Heart left ventricle (tissue), 13 donors: Measurements from ENCODE around the gene PPFIA2.

Experiments used
- POLR2A ChIP-seq, 2 donors: fragments of 450-650 bp; IDR thresholded peaks; one replicate each; pipeline ENCODE4 v1.6.1; 2017; ENCODE audit warnings: antibody characterized with exemption in 2 of 2, mild to moderate bottlenecking in 2 of 2, moderate library complexity in 2 of 2
- TF ChIP-seq, protein P1 (sequence below), 12 donors: fragments of 200-600 bp; sonication (generic) in 4 of 12; IDR thresholded peaks; one replicate each; pipeline versions ENCODE4 v1.5.0 to v1.8.0; 2018 to 2022; ENCODE audit warnings: antibody characterized with exemption in 12 of 12, mild to moderate bottlenecking in 5 of 12
- donor health status: ischemic (EF 13 %, LVEDD 7.1; RV severe dilation, severe dysfunction).
- donor health status: DM: no; HTN: yes; CAD: no.
- donor health status: DM: no; HTN: no; CAD: no.
- donor health status: ischemic (EF 25% LVEDD 6.9; RV normal size, moderate dysfunction).
- donor health status: ischemic (EF 25% LVEDD 5.7; RV mildly dilated, moderate dysfunction).
- donor health status: ischemic (EF 35%, LVEDD 5.7; RV mildly dilated, moderate dysfunction).
- donor health status: nonischemic (EF 11% LVEDD 7.7; RV severe dilation, severe dysfunction).
- donor health status: DM: yes; HTN: yes; CAD: no.
- donor health status: PGD.
- donor health status: ischemic (EF 29% LVEDD 5.4; RV normal size, mild dysfunction).
- donor health status: nonischemic (EF 23%, LVEDD 6.1; RV moderate dilation, normal function).

DNA sequence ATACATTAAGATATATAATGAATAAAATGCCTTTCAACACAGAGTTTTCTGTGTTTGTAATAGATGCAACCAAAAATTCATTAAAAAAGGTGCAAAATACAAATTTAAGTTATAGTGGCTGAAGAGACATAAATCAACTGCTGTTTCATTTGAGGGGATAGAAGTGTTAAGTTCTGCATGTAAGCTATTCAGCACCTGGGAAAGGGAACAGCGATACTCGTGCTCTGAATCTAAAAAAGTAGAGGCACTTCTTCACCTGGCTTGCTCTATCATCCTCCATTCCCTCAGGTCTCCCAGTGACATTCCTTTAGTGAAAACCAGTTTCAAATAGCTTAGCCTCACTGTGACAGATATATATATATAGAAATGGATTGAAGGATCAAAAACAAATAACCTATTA lies 458.7 kb downstream of the PPFIA2 start:
- TF ChIP-seq, protein P1, sequence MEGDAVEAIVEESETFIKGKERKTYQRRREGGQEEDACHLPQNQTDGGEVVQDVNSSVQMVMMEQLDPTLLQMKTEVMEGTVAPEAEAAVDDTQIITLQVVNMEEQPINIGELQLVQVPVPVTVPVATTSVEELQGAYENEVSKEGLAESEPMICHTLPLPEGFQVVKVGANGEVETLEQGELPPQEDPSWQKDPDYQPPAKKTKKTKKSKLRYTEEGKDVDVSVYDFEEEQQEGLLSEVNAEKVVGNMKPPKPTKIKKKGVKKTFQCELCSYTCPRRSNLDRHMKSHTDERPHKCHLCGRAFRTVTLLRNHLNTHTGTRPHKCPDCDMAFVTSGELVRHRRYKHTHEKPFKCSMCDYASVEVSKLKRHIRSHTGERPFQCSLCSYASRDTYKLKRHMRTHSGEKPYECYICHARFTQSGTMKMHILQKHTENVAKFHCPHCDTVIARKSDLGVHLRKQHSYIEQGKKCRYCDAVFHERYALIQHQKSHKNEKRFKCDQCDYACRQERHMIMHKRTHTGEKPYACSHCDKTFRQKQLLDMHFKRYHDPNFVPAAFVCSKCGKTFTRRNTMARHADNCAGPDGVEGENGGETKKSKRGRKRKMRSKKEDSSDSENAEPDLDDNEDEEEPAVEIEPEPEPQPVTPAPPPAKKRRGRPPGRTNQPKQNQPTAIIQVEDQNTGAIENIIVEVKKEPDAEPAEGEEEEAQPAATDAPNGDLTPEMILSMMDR (IDR thresholded peaks at IDR 0.05): no peak
- no peak for TF ChIP-seq POLR2A (IDR thresholded peaks at IDR 0.05)
